HG02852 (cell line): ENCODE measurements around the gene TEX22.
A peak's percentile ranks its signal among the peaks of the same experiment; 100 is the strongest.
"Not testable (repeated sequence)": the region's sequence is repeated elsewhere in the genome, so short reads cannot be mapped to it uniquely, and the experiment has no call there.

Experiments used
- ATAC-seq: cut with Tn5 transposase; IDR thresholded peaks from one replicate; pipeline ENCODE4 v1.9.1; 2021; ENCODE audit warnings: mild to moderate bottlenecking, moderate library complexity; ENCODE audit not compliant: unreplicated experiment

The TEX22 gene, protein sequence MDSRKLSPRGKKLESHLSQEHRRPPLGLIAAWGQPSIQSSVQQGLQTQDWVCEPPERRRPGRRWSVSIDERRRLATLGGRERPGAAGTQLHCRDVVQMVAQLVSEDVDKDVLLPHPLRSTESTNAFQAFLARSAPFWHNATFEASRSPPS

GRCh38 chr14:105398044-105398725, at the start of gene TEX22:
TSS of gene TEX22 (plus strand) at chr14:105398538. CDS start at chr14:105399341, 803 bp downstream.
- ATAC-seq, result peak; percentile 77

DNA sequence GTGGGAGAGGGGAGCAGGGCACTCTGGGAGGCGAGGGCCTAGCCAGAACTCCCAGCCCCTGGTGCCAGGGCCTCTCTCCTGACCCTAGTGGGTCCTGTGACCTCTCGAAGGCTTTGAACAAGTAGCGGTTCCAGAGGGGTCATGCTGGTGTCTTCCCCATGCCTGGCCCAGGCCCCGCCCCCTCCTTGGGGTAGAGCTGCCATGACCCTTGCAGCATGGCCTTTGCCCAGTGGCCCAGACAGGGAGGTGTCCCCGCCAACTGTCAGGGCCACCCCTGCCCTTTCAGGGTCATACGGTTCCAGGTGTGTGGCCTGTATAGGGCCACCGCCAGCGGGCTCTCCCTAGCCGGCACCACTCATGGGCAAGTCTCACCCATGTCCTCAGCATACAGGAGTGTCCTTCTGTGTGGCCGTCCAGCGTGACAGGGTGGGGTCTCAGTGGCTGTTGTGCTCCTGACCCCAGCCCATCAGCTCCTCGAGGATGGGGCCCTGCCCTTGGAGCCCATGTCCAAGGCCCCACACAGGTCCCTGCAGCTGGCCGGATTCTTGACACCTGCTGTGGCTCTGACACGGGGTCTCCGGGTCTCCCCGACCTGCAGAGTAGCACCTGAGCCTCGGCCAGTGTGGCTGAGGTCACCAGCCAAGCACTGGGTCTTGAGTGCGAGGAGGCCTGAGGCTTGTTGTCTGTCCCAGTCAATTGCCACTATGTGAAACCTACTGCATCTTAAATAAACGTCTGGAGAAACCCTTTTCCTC, 49.2 kb upstream of the TEX22 start:
- no peak for ATAC-seq

- no peak for ATAC-seq
Measured at GRCh38 chr14:105349992-105350391, 48.3 kb upstream of the TEX22 start.

GRCh38 chr14:105350450-105351244, 47.7 kb upstream of the TEX22 start:
- ATAC-seq, result no peak

GRCh38 chr14:105351410-105351809, 46.9 kb upstream of the TEX22 start:
- no peak for ATAC-seq

DNA sequence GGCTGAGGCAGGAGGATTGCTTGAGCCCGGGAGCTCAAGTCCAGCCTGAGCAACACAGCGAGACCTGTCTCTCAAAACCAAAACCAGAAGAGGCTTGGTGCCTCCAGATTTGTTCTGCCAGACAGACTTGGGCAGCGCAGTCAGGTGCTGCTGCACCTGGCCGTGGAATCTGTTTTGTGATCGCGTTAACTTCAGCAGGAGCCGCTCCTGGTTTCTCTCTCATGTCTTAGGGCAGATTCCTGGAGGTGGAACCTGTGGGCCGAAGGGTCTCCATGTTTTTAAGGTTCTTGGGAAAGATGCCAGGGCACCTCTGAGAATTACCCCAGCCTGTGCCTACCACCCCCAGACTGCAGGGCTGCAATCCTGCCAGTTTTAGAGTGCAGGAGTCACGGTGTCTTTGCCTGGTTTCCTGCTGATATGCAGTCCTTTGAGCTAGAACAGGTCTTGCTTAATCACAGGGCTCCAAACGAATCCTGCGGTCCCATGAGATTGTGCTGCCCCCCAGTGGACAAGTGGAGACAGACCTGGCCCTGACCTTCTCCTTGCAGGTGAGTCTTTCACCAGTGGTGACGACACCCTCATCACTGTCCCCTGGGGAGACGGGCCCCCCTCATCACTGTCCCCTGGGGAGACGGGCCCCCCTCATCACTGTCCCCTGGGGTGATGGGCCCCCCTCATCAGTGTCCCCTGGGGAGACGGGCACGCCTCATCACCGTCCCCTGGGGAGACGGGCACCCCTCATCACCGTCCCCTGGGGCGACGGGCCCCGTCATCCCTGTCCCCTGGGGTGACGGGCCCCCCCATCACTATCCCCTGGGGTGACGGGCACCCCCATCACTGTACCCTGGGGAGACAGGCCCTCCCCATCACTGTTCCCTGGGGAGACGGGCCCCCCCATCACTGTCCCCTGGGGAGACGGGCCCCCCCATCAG, 46.2 kb upstream of the TEX22 start:
- no peak for ATAC-seq

DNA sequence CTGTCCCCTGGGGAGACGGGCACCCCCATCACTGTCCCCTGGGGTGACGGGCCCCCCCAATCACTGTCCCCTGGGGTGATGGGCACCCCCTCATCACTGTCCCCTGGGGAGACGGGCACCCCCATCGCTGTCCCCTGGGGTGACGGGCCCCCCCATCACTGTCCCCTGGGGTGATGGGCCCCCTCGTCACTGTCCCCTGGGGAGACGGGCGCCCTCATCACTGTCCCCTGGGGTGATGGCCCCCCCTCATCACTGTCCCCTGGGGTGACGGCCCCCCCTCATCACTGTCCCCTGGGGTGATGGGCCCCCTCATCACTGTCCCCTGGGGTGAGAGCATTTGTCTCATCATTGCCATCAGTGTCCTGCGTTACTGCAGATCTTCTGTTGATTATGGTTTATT, 45.2 kb upstream of the TEX22 start:
- ATAC-seq, result no peak

DNA sequence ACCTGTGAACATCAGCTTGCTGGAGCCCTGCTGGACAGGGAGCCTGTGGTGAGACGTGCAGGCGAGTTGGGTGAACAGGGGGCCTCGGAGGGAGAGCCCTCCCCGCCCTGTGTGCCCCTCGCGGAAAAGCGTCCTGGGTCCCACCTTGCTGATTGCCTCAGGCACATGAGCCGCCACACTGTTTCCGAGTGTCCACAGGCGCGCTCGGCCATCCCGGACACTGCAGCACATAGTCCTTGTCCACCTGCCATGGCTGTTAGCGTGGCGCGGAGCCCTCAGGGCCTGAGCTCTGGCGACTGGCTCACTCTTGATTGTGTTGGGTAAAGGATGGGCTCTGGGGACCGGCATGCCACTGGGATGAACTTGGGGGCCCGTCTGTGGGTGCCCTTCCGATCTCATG, 43.8 kb upstream of the TEX22 start:
- no peak for ATAC-seq

- no peak for ATAC-seq
Measured at GRCh38 chr14:105355049-105355575, 43.2 kb upstream of the TEX22 start.

DNA sequence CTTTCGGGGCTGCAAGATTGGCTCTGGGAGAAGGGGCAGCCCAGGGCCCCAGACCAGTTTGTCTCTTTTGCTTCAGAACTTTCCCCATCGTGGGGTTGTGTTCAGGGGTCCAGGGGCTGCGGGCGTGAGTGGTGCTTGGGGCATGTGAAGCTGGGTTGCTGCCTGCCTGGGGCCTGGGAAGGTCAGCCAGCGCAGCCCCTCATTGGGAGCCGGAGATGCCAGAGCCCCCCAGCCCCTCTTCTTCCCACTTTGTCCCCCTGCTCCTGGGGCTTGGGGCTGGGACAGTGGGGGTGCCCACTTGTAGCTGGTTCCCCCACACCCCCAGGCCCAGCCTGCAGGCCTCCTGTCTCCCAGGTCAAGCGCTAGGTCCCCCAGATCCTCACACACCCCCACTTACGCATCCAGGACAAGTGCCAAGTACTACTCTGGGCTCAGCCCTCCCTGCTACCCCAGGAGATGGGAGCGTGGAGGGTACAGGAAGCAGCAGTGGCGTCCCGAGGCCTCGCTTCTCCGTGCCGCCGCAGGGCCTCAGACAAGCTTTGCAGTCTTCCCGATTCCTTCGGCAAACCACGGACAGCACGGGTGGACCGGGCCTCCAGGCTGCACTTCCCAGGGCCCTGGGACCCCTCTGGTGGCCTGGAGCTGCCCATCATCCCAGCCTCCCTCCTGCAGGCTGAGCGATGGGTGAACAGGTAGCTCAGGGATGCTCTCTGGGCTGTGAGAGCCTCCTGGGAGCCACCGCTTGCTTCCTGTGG, 42.3 kb upstream of the TEX22 start:
- ATAC-seq, result no peak

- ATAC-seq, result no peak
Measured at GRCh38 chr14:105356927-105357326, 41.4 kb upstream of the TEX22 start.

- no peak for ATAC-seq
Measured at GRCh38 chr14:105357626-105358025, 40.7 kb upstream of the TEX22 start.

DNA sequence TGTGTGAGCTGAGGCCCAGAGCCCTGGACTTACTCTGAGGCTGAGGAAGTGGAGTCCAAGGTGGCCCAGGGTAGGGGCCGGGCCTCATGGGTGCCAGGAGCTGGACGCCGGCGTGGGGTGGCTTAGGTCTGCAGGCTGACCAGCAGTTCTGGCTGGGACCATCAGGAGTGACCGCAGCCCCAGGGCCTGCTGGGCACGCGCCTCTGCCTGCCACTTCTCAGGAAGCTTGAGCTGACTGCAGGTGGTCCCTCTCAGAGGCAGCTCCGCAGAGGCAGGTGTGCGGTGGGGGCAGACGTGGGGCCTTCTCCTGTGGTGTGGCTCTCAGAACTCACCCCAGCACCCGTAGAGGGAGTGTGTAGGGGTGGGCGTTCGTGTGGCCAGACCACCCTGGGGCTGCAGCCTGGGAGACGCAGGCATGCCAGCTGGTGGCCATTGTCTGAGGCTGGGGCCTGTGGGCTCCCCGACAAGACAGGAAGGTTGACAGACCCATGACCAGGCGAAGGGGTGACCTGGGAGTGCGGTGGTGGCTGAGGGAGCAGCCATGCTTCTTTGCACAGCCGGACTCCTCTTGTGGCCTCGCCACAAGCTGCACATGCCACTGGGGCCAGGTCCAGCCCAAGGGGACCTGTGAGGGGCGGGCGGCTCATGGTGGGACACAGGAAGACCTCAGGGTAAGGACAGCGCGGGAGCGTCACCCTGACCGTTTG, 40.0 kb upstream of the TEX22 start:
- no peak for ATAC-seq

DNA sequence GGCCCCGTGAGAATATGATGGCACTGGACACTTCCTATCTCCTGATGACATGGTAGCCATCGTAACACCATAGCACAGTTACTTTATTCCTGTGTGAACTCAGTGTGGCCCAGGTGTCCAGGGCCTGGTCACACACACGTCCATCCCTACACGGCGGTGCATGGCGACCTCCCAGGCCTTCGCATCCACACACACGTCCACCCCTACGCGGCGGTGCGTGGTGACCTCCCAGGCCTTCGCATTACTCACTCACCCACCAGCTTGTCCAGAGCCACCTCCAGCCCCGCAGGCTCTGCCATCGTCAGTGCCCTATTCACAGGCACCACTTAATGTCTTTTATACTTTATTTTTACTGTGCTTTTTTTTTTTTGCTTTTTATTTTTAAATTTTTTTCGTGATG, 39.4 kb upstream of the TEX22 start:
- ATAC-seq, result no peak

GRCh38 chr14:105361412-105361811, 36.9 kb upstream of the TEX22 start:
- not testable (repeated sequence) for ATAC-seq

- no peak for ATAC-seq
Measured at GRCh38 chr14:105363847-105364708, 34.3 kb upstream of the TEX22 start.

GRCh38 chr14:105365101-105365500, 33.2 kb upstream of the TEX22 start:
- ATAC-seq, result no peak

DNA sequence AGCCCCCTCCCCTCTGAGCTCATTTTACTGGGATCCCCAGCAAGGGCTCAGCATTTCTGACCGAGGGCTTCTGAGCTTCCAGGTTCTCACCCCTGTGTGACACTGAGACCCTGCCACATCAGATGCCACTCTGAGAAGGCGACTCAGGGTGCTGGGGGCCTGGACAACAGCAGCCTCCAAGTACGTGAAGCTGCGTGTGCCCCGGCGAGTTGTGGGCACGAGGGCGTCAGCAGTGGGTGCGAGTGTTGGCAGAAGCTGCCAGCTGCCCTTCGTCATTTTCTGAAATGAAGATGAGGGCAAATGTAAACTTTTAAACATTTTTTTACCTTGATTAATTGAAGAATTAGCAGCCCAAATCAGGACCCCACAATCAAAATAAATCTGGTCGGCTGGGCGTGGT, 32.7 kb upstream of the TEX22 start:
- no peak for ATAC-seq
